Measurements from ENCODE around the gene TSLP.
A peak's percentile ranks its signal among the peaks of the same experiment; 100 is the strongest.

TSLP gene

DNA sequence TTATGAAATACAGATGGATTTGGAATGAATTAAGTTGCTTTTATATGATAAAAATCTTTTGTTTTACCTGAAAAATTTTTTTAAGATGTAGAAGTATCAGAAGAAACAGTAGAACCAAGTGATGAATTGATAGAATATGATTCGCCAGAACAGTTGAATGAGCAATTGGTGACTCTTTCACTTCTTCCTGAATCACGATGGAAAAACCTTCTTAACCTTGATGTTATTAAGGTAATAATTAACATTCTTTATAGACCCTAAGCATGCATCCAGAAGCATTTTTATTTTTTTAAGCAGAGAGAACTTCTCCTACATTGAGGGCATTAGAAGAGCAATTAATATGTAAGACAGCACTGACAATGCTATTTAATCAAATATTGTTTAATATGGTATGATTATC is 49.4 kb downstream of the TSLP start:
- DNase-seq = no peak
- H3K9me3 Mint-ChIP-seq = no peaks in the 10 kb centered on the region
- ATAC-seq = no peak
- peaks cover 14% of the 10 kb centered on the region for H3K4me1 Mint-ChIP-seq
- H3K27me3 Mint-ChIP-seq = no peaks in the 10 kb centered on the region
- no peak overlapping the region for H3K27ac Mint-ChIP-seq
- no peak overlapping the region for H3K4me3 Mint-ChIP-seq

DNA sequence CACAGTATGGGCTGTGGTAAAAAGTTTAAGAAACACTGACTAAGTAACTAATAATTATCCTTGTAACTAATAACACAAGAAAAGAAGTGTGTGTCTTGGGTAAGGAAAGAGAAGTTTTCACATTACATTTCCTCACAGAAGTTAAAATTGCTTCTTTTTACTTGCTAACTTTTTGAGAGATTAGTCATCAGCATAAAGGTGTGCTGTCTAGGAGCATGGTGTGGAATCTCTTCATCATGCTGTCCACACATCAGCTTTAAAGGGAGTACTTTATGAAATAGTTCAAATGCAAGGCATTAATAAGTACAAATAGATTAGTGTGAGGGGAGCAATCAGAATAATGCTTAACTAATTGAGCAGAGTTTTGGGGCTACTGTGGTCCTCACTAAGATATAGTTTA is 50.4 kb downstream of the TSLP start:
- H3K27ac Mint-ChIP-seq = peak overlapping the region in 1 of 2 donors; percentile 69
- H3K4me3 Mint-ChIP-seq = no peak overlapping the region
- H3K27me3 Mint-ChIP-seq = no peaks in the 10 kb centered on the region
- no peak for ATAC-seq
- no peak for DNase-seq
- H3K9me3 Mint-ChIP-seq = no peaks in the 10 kb centered on the region
- H3K4me1 Mint-ChIP-seq = peaks cover 12% of the 10 kb centered on the region

DNA sequence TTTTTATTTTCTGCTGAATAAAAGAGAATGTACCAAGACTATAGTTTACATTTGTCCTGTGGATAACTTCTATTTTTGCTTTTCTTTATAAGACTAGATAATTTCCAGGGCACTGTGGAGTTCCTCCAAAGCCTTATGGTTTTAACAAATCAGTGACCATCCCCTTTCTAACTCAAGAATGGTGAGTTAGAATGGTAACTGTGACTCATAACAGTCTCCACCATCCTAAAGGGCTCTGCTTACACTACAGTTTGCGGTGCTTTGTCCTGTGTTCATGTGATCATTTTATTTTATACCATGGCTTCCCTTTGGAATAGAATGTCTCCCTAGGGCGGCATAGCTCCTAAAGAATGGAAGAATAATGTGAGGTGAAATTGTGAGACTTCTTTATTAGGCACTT is 50.9 kb downstream of the TSLP start:
- ATAC-seq = peak; percentile 43

DNA sequence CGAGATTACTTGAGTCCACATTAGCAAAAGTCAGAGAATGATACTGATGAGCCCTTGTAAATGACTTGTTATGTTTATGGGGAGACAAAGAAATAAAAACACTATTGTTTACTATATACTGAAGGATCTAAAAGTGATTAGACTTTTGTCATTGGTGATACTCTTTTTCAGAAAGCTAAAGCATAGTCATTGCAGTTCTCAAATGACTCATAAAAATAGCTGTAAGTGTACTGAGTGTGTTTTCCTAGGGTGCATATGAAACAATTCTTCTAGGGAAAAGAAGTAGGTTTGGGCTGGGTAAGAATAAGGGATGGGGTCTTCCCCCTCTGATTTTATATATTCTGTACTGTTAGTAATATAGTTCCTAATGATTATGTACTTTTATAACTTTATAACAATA is 53.3 kb downstream of the TSLP start:
- Mint-ChIP-seq H3K4me3 (no peak overlapping the region), H3K9me3 (no peaks in the 10 kb centered on the region), H3K27ac (no peak overlapping the region), H3K4me1 (no peaks in the 10 kb centered on the region), H3K27me3 (no peaks in the 10 kb centered on the region)
- ATAC-seq (peak; percentile 64), DNase-seq (no peak)

More for the DNA sequence above, 50.9 kb downstream of the TSLP start:
- Mint-ChIP-seq H3K4me3 (no peak overlapping the region), H3K9me3 (no peaks in the 10 kb centered on the region), H3K4me1 (peaks cover 8% of the 10 kb centered on the region), H3K27me3 (no peaks in the 10 kb centered on the region), H3K27ac (no peak overlapping the region)
- DNase-seq = no peak

DNA sequence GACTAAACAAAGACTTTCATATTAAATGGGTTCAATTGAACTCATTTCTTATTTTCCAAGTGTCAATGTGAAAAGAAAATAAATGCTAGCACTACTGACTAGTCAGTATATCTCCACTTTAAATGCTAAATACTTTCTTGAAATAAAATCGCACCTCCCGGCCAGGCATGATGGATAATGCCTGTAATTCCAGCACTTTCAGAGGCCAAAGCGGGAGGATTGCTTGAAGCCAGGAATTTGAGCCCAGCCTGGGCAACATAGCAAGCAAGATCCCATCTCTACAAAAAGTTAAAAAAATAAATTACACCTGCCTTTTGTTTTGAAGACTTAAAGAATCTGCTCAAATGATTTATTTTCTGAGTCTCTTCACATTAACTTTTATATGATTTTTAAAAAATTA is 55.4 kb downstream of the TSLP start:
- Mint-ChIP-seq H3K4me1 (peaks cover 5% of the 10 kb centered on the region), H3K4me3 (no peak overlapping the region), H3K27ac (peak overlapping the region in 1 of 2 donors; percentile 21), H3K9me3 (no peaks in the 10 kb centered on the region), H3K27me3 (no peaks in the 10 kb centered on the region)
- DNase-seq (no peak), ATAC-seq (no peak)
